Thyroid gland (tissue), 4 donors: ENCODE results near the gene TTC39B. TPM values are rescaled to one million over a fixed set of nuclear protein-coding genes. Genes with fewer than 3 reads are reported as not detected.

Experiments
- DNase-seq, 2 donors: peaks; one replicate each; pipeline ENCODE4 v3.0.0-alpha.2; 2019
- H3K27ac ChIP-seq, 3 donors: fragments of 200-600 bp; sonication (generic); 1 replicate in 2 of 3; 2 replicates in 1 of 3; pipeline ENCODE4 v1.5.1; 2016 to 2019; ENCODE audit warnings: mild to moderate bottlenecking in 1 of 3, moderate library complexity in 1 of 3
- H3K27me3 ChIP-seq: fragments of 200-600 bp; sonication (generic); one replicate; pipeline ENCODE4 v1.5.1; 2019
- H3K36me3 ChIP-seq, 2 donors: fragments of 200-600 bp; sonication (generic); one replicate each; pipeline ENCODE4 v1.5.1; 2016 to 2019
- H3K4me1 ChIP-seq, 2 donors: fragments of 200-600 bp; sonication (generic); one replicate each; pipeline ENCODE4 v1.5.1; 2017 to 2019
- H3K4me3 ChIP-seq, 3 donors: fragments of 200-600 bp; sonication (generic); replicated peaks in 1 of 3; 1 replicate in 2 of 3; 2 replicates in 1 of 3; pipeline ENCODE4 v1.5.1; 2016; ENCODE audit warnings: mild to moderate bottlenecking in 1 of 3
- H3K9me3 ChIP-seq: fragments of 200-600 bp; sonication (generic); one replicate; pipeline ENCODE4 v1.5.1; 2017
- CTCF ChIP-seq, 6 experiments: fragments of 200-600 bp in 3 of 6; fragments of 450-650 bp in 3 of 6; sonication (generic) in 3 of 6; IDR thresholded peaks; one replicate each; pipeline ENCODE4 v1.5.1; 2016 to 2019; ENCODE audit warnings: antibody characterized with exemption in 6 of 6, mild to moderate bottlenecking in 2 of 6, inconsistent platforms in 1 of 6, moderate library complexity in 1 of 6
- POLR2A ChIP-seq, 2 donors: fragments of 450-650 bp; IDR thresholded peaks; one replicate each; pipeline ENCODE4 v1.6.1; 2017; ENCODE audit warnings: antibody characterized with exemption in 2 of 2, mild to moderate bottlenecking in 2 of 2, moderate library complexity in 1 of 2
- WGBS, 2 donors: methylation state at CpG; one replicate each; pipeline ENCODE4 v1.1.5; 2017; 5-methylcytosine and 5-hydroxymethylcytosine counted together
- intact Hi-C: fragments of 100-400 bp; cut with DNase I; formaldehyde crosslinking; loops from one replicate; pipeline ENCODE4 v1.15.1; 2023
- total RNA-seq, 4 donors: library from RNA; depleted of rRNA; stranded (reverse); fragments of >200 nt; gene quantifications; one replicate each; pipeline ENCODE4 v1.2.3, GENCODE V29; 2016

Gene TTC39B
- total RNA-seq, 4 donors from 2014 or later = 10.3 to 18.7 (median 11.3) TPM

- H3K27me3 ChIP-seq = no peaks in the 10 kb centered on the region
- no peak overlapping the region for H3K27ac ChIP-seq
- H3K4me3 ChIP-seq = no peak overlapping the region
- TF ChIP-seq CTCF (IDR thresholded peaks at IDR 0.05) (no peak), POLR2A (IDR thresholded peaks at IDR 0.05) (no peak)
- 85 to 94% methylated on average over 7 of the region's 7 CpGs for WGBS, 2 donors
- no peaks in the 10 kb centered on the region for H3K36me3 ChIP-seq
- intact Hi-C loops = no loop called here
- DNase-seq = no peak
- no peaks in the 10 kb centered on the region for H3K9me3 ChIP-seq
- H3K4me1 ChIP-seq = no peaks in the 10 kb centered on the region
Observed at GRCh38 chr9:15220658-15221318, 86.2 kb downstream of the TTC39B start.

DNA sequence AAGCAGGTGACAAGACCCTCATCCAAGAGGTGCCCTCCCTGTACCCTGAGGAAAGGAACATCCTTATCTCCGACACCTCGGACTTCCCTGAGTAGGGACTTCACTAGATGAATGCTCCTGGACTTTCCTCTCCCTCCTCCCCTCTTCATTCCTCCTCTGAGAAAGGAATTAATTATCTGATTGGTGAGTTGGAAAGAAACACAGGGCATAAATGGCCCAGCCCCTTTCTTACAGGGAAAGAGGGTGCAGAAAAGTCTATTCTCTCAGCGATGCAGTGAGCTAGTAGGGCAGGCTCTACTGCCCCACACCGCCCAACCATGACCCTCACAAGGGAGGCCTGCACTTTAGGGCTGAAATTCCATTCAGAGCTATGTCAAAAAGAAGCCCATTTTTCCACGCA is 87.5 kb downstream of the TTC39B start:
- peak in 1 of 2 donors; percentile 33 for DNase-seq
- Histone ChIP-seq H3K36me3 (no peaks in the 10 kb centered on the region), H3K9me3 (no peaks in the 10 kb centered on the region), H3K27ac (no peak overlapping the region), H3K4me1 (no peaks in the 10 kb centered on the region), H3K27me3 (no peaks in the 10 kb centered on the region), H3K4me3 (no peak overlapping the region)
- TF ChIP-seq POLR2A (IDR thresholded peaks at IDR 0.05) (no peak), CTCF (IDR thresholded peaks at IDR 0.05) (no peak)
- 79 to 81% methylated on average over 5 of the region's 5 CpGs for WGBS, 2 donors
- intact Hi-C loops = loop anchor here (10.0 kb wide), 1 partner anchor 385 kb away; no protein-coding TSS in a partner anchor

GRCh38 chr9:15218994-15219393 is 88.0 kb downstream of the TTC39B start:
- DNase-seq = no peak
- intact Hi-C loops = loop anchor here (10.0 kb wide), 1 partner anchor 386 kb away; no protein-coding TSS in a partner anchor
- no peaks in the 10 kb centered on the region for H3K36me3 ChIP-seq
- no peak overlapping the region for H3K27ac ChIP-seq
- TF ChIP-seq POLR2A (IDR thresholded peaks at IDR 0.05) (no peak), CTCF (IDR thresholded peaks at IDR 0.05) (no peak)
- no peaks in the 10 kb centered on the region for H3K27me3 ChIP-seq
- H3K4me3 ChIP-seq = no peak overlapping the region
- no peaks in the 10 kb centered on the region for H3K9me3 ChIP-seq
- no peaks in the 10 kb centered on the region for H3K4me1 ChIP-seq

- Histone ChIP-seq H3K27ac (no peak overlapping the region), H3K36me3 (no peaks in the 10 kb centered on the region), H3K4me1 (peaks cover 21 to 23% of the 10 kb centered on the region in 2 donors), H3K27me3 (no peaks in the 10 kb centered on the region), H3K9me3 (no peaks in the 10 kb centered on the region), H3K4me3 (no peak overlapping the region)
- TF ChIP-seq CTCF (IDR thresholded peaks at IDR 0.05) (no peak), POLR2A (IDR thresholded peaks at IDR 0.05) (no peak)
- DNase-seq = no peak
- WGBS, 2 donors = 62 to 76% methylated on average over 5 of the region's 5 CpGs
- intact Hi-C loops = loop anchor here (10.0 kb wide), 1 partner anchor 392 kb away; no protein-coding TSS in a partner anchor
Observed at GRCh38 chr9:15213249-15213648, 93.8 kb downstream of the TTC39B start.

DNA sequence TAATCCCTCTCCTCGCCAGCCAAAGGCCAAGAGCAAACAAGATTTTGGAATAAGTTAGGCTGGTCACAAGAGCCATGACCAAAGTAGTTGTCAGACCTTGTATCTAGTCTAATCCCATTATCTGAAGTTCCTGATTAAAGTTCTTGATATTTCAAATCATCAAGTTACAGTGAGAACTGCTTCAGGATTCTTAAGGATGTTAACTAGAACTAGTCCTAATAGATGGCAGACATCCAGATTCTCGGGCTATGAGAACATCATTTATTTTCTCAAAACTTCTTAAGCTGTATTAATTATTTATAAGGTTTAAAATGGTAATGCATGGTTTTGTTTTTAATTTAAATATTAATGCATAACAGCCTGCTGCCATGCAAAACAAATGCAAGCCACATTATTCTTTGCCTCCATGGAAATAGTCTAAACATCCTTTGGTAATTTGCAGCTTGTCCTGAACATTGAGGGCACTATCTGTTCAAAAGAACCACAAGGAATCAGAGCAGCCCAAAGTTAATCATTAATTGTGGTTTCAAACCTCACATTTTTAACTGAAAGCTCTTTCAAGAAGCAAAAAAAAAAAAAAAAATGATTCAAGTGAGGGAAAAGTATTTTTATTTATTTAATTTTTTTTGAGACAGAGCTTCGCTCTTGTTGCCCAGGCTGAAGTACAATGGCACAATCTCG is 95.1 kb downstream of the TTC39B start:
- H3K4me1 ChIP-seq = peaks cover 21 to 23% of the 10 kb centered on the region in 2 donors
- no peaks in the 10 kb centered on the region for H3K36me3 ChIP-seq
- H3K27me3 ChIP-seq = no peaks in the 10 kb centered on the region
- H3K4me3 ChIP-seq = no peak overlapping the region
- H3K9me3 ChIP-seq = no peaks in the 10 kb centered on the region
- peak overlapping the region; percentile 57 to 78 (median 76) for H3K27ac ChIP-seq
- WGBS, 2 donors = 85 to 88% methylated on average over 4 of the region's 4 CpGs
- no peak for DNase-seq
- intact Hi-C loops = loop anchor here (10.0 kb wide), 1 partner anchor 393 kb away; no protein-coding TSS in a partner anchor
- TF ChIP-seq CTCF (IDR thresholded peaks at IDR 0.05) (no peak), POLR2A (IDR thresholded peaks at IDR 0.05) (no peak)
